Smooth muscle cell (in vitro differentiated cells): Measurements from ENCODE around the gene ETS1. TPM values are rescaled to one million over a fixed set of nuclear protein-coding genes. Genes with fewer than 3 reads are reported as not detected.

ENCODE experiments used
- DNase-seq: peaks from one replicate; lab custom pipeline; 2025; ENCODE audit not compliant: unreplicated experiment; lab: John Stamatoyannopoulos, UW
- H2AFZ ChIP-seq: fragments of 200-600 bp; sonication (generic); 2 replicates; pipeline ENCODE4 v1.6.0; 2016; ENCODE audit warnings: antibody characterized with exemption, low read depth, mild to moderate bottlenecking
- H3F3A ChIP-seq: fragments of 200-600 bp; sonication (generic); 2 replicates; pipeline ENCODE4 v1.6.0; 2017; ENCODE audit warnings: antibody characterized with exemption, low read depth
- H3K27ac ChIP-seq: fragments of 200-600 bp; sonication (generic); 2 replicates; pipeline ENCODE4 v1.5.1; 2016; ENCODE audit warnings: low read depth, mild to moderate bottlenecking
- H3K27me3 ChIP-seq: fragments of 200-600 bp; sonication (generic); 2 replicates; pipeline ENCODE4 v1.6.1; 2016; ENCODE audit warnings: low read depth, mild to moderate bottlenecking
- H3K36me3 ChIP-seq: fragments of 200-600 bp; sonication (generic); 2 replicates; pipeline ENCODE4 v1.5.1; 2016; ENCODE audit warnings: low read depth
- H3K4me1 ChIP-seq: fragments of 200-600 bp; sonication (generic); 2 replicates; pipeline ENCODE4 v1.5.1; 2016; ENCODE audit warnings: low read depth
- H3K4me2 ChIP-seq: fragments of 200-600 bp; sonication (generic); 2 replicates; pipeline ENCODE4 v1.6.0; 2016; ENCODE audit warnings: mild to moderate bottlenecking
- H3K4me3 ChIP-seq: fragments of 200-600 bp; sonication (generic); 2 replicates; pipeline ENCODE4 v1.5.1; 2016; ENCODE audit warnings: mild to moderate bottlenecking
- H3K79me2 ChIP-seq: fragments of 200-600 bp; sonication (generic); 2 replicates; pipeline ENCODE4 v1.6.0; 2016; ENCODE audit warnings: low read depth, mild to moderate bottlenecking
- H3K9ac ChIP-seq: fragments of 200-600 bp; sonication (generic); 2 replicates; pipeline ENCODE4 v1.6.0; 2016; ENCODE audit warnings: low read depth
- H3K9me3 ChIP-seq: fragments of 200-600 bp; sonication (generic); replicated peaks from 2 replicates; pipeline ENCODE4 v1.5.1; 2016; ENCODE audit warnings: low read depth
- H4K20me1 ChIP-seq: fragments of 200-600 bp; sonication (generic); 2 replicates; pipeline ENCODE4 v1.6.0; 2016; ENCODE audit warnings: low read depth
- WGBS: methylation state at CpG from one replicate; pipeline ENCODE4 v1.1.7; 2016; ENCODE audit warnings: low lambda C conversion rate; 5-methylcytosine and 5-hydroxymethylcytosine counted together
- polyA plus RNA-seq: library from polyadenylated mRNA; unstranded; fragments of >200 nt; fragmentation: Nextera tagmentation; extraction: Ambion mirVana; gene quantifications from 2 replicates; pipeline ENCODE4 v1.2.1, GENCODE V29; 2016
- total RNA-seq: library from RNA; depleted of rRNA; stranded (reverse); fragments of >200 nt; gene quantifications from 2 replicates; pipeline ENCODE4 v1.2.3, GENCODE V29; 2014
- TF ChIP-seq, protein P1 (sequence below): fragments of 200-600 bp; sonication (generic); IDR thresholded peaks from 2 replicates; pipeline ENCODE4 v1.5.1; 2017; ENCODE audit warnings: borderline replicate concordance, mild to moderate bottlenecking, antibody characterized with exemption; ENCODE audit not compliant: insufficient read depth, poor library complexity, severe bottlenecking

ETS1 gene
- total and polyA plus RNA-seq, 2 experiments from 2014 or later: 4.1 to 22.8 TPM

DNA sequence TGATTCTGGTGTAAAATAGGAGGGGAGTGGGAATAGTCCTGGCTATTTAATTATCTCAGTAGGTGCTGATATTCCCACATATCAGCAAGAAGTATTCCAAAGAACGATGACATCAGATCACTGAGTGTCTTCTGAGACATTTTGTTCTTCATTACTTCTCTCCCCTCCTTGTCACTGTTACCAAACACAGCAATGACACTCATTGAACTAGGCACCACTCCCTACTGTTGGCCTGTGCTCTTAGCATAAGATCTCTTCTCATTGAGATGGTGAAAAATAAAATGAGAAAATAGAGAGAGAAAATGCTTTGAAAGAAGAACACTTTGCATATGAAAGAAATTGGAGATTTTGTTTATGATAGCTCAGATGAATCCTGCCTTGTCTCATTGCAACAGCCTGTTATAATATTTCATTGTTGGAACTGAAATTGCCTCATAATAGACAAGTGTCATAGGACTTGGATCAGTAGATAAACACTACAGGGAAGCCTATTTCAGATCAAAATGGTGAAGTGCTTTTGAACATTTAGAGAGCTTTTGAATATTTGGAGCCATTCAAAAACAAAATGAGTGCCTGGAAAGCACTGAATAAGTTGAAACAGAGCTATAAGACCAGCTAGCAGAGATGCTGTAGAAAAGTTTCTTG is 11.3 kb upstream of the ETS1 start:
- DNase-seq: no peak
- Histone ChIP-seq H3K4me2 (no peak overlapping the region), H3K27ac (no peak overlapping the region), H3K4me3 (no peak overlapping the region), H3K9ac (no peak overlapping the region), H3F3A (peaks cover 18% of the 10 kb centered on the region), H3K79me2 (no peaks in the 10 kb centered on the region), H2AFZ (no peak overlapping the region), H4K20me1 (no peaks in the 10 kb centered on the region), H3K36me3 (no peaks in the 10 kb centered on the region), H3K4me1 (peaks cover 16% of the 10 kb centered on the region), H3K9me3 (no peaks in the 10 kb centered on the region), H3K27me3 (no peaks in the 10 kb centered on the region)
- WGBS: 43% methylated on average over 1 of the region's 1 CpG
- TF ChIP-seq, protein P1, sequence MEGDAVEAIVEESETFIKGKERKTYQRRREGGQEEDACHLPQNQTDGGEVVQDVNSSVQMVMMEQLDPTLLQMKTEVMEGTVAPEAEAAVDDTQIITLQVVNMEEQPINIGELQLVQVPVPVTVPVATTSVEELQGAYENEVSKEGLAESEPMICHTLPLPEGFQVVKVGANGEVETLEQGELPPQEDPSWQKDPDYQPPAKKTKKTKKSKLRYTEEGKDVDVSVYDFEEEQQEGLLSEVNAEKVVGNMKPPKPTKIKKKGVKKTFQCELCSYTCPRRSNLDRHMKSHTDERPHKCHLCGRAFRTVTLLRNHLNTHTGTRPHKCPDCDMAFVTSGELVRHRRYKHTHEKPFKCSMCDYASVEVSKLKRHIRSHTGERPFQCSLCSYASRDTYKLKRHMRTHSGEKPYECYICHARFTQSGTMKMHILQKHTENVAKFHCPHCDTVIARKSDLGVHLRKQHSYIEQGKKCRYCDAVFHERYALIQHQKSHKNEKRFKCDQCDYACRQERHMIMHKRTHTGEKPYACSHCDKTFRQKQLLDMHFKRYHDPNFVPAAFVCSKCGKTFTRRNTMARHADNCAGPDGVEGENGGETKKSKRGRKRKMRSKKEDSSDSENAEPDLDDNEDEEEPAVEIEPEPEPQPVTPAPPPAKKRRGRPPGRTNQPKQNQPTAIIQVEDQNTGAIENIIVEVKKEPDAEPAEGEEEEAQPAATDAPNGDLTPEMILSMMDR: no peak

GRCh38 chr11:128598096-128598495 is 10.7 kb upstream of the ETS1 start:
- Histone ChIP-seq H3K27me3 (no peaks in the 10 kb centered on the region), H3K4me1 (peaks cover 22% of the 10 kb centered on the region), H3K9me3 (no peaks in the 10 kb centered on the region), H3K79me2 (no peaks in the 10 kb centered on the region), H3K4me2 (no peak overlapping the region), H3F3A (peaks cover 20% of the 10 kb centered on the region), H3K27ac (no peak overlapping the region), H3K36me3 (no peaks in the 10 kb centered on the region), H2AFZ (no peak overlapping the region), H4K20me1 (no peaks in the 10 kb centered on the region), H3K9ac (no peak overlapping the region), H3K4me3 (no peak overlapping the region)
- TF ChIP-seq, protein P1: no peak
- no peak for DNase-seq
- WGBS: 33% methylated on average over 4 of the region's 4 CpGs

GRCh38 chr11:128597209-128597608 is 9.9 kb upstream of the ETS1 start:
- no peaks in the 10 kb centered on the region for H3K36me3 ChIP-seq
- H3K9ac ChIP-seq: no peak overlapping the region
- H3K4me3 ChIP-seq: no peak overlapping the region
- no peaks in the 10 kb centered on the region for H3K27me3 ChIP-seq
- no peaks in the 10 kb centered on the region for H3K79me2 ChIP-seq
- TF ChIP-seq, protein P1: no peak
- WGBS: 91% methylated on average over 2 of the region's 2 CpGs
- no peak for DNase-seq
- no peak overlapping the region for H2AFZ ChIP-seq
- peaks cover 24% of the 10 kb centered on the region for H3F3A ChIP-seq
- H3K4me1 ChIP-seq: peaks cover 29% of the 10 kb centered on the region
- H3K4me2 ChIP-seq: no peak overlapping the region
- H3K27ac ChIP-seq: no peak overlapping the region
- H3K9me3 ChIP-seq: no peaks in the 10 kb centered on the region
- no peaks in the 10 kb centered on the region for H4K20me1 ChIP-seq

GRCh38 chr11:128596250-128596649 is 8.9 kb upstream of the ETS1 start:
- no peak overlapping the region for H3K4me3 ChIP-seq
- TF ChIP-seq, protein P1: no peak

More at GRCh38 chr11:128596250-128596649, 8.9 kb upstream of the ETS1 start:
- Histone ChIP-seq H3K27me3 (no peaks in the 10 kb centered on the region), H3K4me2 (no peak overlapping the region), H3K4me1 (peaks cover 29% of the 10 kb centered on the region), H3K9ac (no peak overlapping the region), H3K36me3 (no peaks in the 10 kb centered on the region), H4K20me1 (no peaks in the 10 kb centered on the region), H3K79me2 (no peaks in the 10 kb centered on the region), H2AFZ (no peak overlapping the region), H3F3A (peaks cover 24% of the 10 kb centered on the region), H3K9me3 (no peaks in the 10 kb centered on the region), H3K27ac (no peak overlapping the region)
- 66% methylated on average over 2 of the region's 2 CpGs for whole genome bisulfite sequencing
- DNase-seq: no peak
